Esophagus (tissue), 2 donors: ENCODE data around the gene HOXB3. TPM values are rescaled to one million over a fixed set of nuclear protein-coding genes. Genes with fewer than 3 reads are reported as not detected.
A peak's percentile ranks its signal among the peaks of the same experiment; 100 is the strongest.

ENCODE experiments used
- H3K27ac ChIP-seq, 2 donors: one replicate each; pipeline ENCODE4 v1.5.1; 2013; ENCODE audit warnings: low read depth in 2 of 2, mild to moderate bottlenecking in 2 of 2, inconsistent platforms in 1 of 2, low read length in 1 of 2, moderate library complexity in 1 of 2
- H3K27me3 ChIP-seq, 2 donors: one replicate each; pipeline ENCODE4 v1.6.1; 2013; ENCODE audit warnings: low read length in 2 of 2, control low read depth in 1 of 2, mild to moderate bottlenecking in 1 of 2; ENCODE audit not compliant: insufficient read depth in 2 of 2, control insufficient read depth in 1 of 2
- H3K36me3 ChIP-seq, 2 donors: one replicate each; pipeline ENCODE4 v1.6.1; 2013; ENCODE audit warnings: low read length in 1 of 2; ENCODE audit not compliant: control insufficient read depth in 2 of 2, insufficient read depth in 2 of 2
- H3K4me1 ChIP-seq, 2 donors: one replicate each; pipeline ENCODE4 v1.6.1; 2013; ENCODE audit warnings: low read length in 1 of 2; ENCODE audit not compliant: control insufficient read depth in 2 of 2, insufficient read depth in 2 of 2
- H3K4me3 ChIP-seq, 2 donors: one replicate each; pipeline ENCODE4 v1.5.1; 2013; ENCODE audit warnings: low read length in 2 of 2, mild to moderate bottlenecking in 2 of 2, low read depth in 1 of 2, moderate library complexity in 1 of 2
- H3K9me3 ChIP-seq, 2 donors: one replicate each; pipeline ENCODE4 v1.6.1; 2013; ENCODE audit warnings: mild to moderate bottlenecking in 2 of 2, low read depth in 1 of 2, low read length in 1 of 2, moderate library complexity in 1 of 2; ENCODE audit not compliant: control insufficient read depth in 2 of 2, insufficient read depth in 1 of 2
- WGBS, 2 donors: extraction: QIAGEN DNeasy Blood & Tissue Kit; methylation state at CpG; one replicate each; pipeline ENCODE4 v1.1.7; 2013; 5-methylcytosine and 5-hydroxymethylcytosine counted together
- polyA plus RNA-seq, 2 donors: library from polyadenylated mRNA; stranded (reverse); fragments of 200-250 nt; gene quantifications; one replicate each; pipeline ENCODE4 v1.2.3, GENCODE V29; 2013
- donor health status: healthy with polysubstance abuse.
- donor health status: Bipolar disorder and iron deficiency.

HOXB3 gene
- polyA plus RNA-seq, 2 donors, result 6.3 to 12.7 TPM

- Histone ChIP-seq H3K27me3 (no peaks in the 10 kb centered on the region), H3K27ac (peak overlapping the region; percentile 72 to 91), H3K9me3 (no peaks in the 10 kb centered on the region), H3K4me3 (peak overlapping the region; percentile 33 to 46), H3K4me1 (peaks cover 8 to 13% of the 10 kb centered on the region in 2 donors), H3K36me3 (no peaks in the 10 kb centered on the region)
- 61 to 67% methylated on average over 2 of the region's 2 CpGs for WGBS, 2 donors
These were observed 31.3 kb downstream of the HOXB3 start for GRCh38 chr17:48558831-48559121.

- Histone ChIP-seq H3K9me3 (no peaks in the 10 kb centered on the region), H3K36me3 (no peaks in the 10 kb centered on the region), H3K27ac (peak overlapping the region; percentile 67 to 91), H3K4me1 (peaks cover 4 to 13% of the 10 kb centered on the region in 2 donors), H3K27me3 (no peaks in the 10 kb centered on the region), H3K4me3 (peak overlapping the region; percentile 33 to 46)
- 62 to 65% methylated on average over 13 of the region's 13 CpGs for WGBS, 2 donors
These were observed 31.8 kb downstream of the HOXB3 start for GRCh38 chr17:48558057-48558830.

GRCh38 chr17:48556576-48557401 lies 33.3 kb downstream of the HOXB3 start:
- WGBS, 2 donors, result 27 to 33% methylated on average over 7 of the region's 7 CpGs
- Histone ChIP-seq H3K36me3 (no peaks in the 10 kb centered on the region), H3K27ac (peak overlapping the region; percentile 90 to 91), H3K27me3 (no peaks in the 10 kb centered on the region), H3K4me3 (peak overlapping the region; percentile 28 to 46), H3K4me1 (peaks cover 7 to 10% of the 10 kb centered on the region in 2 donors), H3K9me3 (no peaks in the 10 kb centered on the region)

GRCh38 chr17:48556229-48556575 lies 33.8 kb downstream of the HOXB3 start:
- peak overlapping the region; percentile 89 to 91 for H3K27ac ChIP-seq
- WGBS, 2 donors, result 51 to 62% methylated on average over 5 of the region's 5 CpGs
- no peaks in the 10 kb centered on the region for H3K27me3 ChIP-seq

GRCh38 chr17:48555258-48556228 lies 34.5 kb downstream of the HOXB3 start:
- H3K27me3 ChIP-seq, result no peaks in the 10 kb centered on the region
- 10 to 22% methylated on average over 23 to 36 of the region's 36 CpGs for WGBS, 2 donors
- no peaks in the 10 kb centered on the region for H3K9me3 ChIP-seq
- peak overlapping the region; percentile 91 for H3K27ac ChIP-seq
- H3K4me3 ChIP-seq, result peak overlapping the region; percentile 9 to 55
- H3K36me3 ChIP-seq, result peaks cover 0 to 3% of the 10 kb centered on the region in 2 donors
- peaks cover 7 to 8% of the 10 kb centered on the region in 2 donors for H3K4me1 ChIP-seq

More at GRCh38 chr17:48556229-48556575, 33.8 kb downstream of the HOXB3 start:
- H3K36me3 ChIP-seq, result no peaks in the 10 kb centered on the region
- peaks cover 7 to 10% of the 10 kb centered on the region in 2 donors for H3K4me1 ChIP-seq
- H3K4me3 ChIP-seq, result peak overlapping the region in 1 of 2 donors; percentile 55
- H3K9me3 ChIP-seq, result no peaks in the 10 kb centered on the region

GRCh38 chr17:48554412-48555257 lies 35.4 kb downstream of the HOXB3 start:
- peaks cover 3 to 4% of the 10 kb centered on the region in 2 donors for H3K4me1 ChIP-seq
- peak overlapping the region; percentile 91 for H3K27ac ChIP-seq
- no peaks in the 10 kb centered on the region for H3K27me3 ChIP-seq
- H3K9me3 ChIP-seq, result no peaks in the 10 kb centered on the region
- H3K36me3 ChIP-seq, result peaks cover 0 to 6% of the 10 kb centered on the region in 2 donors
- WGBS, 2 donors, result 36 to 41% methylated on average over 44 of the region's 44 CpGs
- H3K4me3 ChIP-seq, result peak overlapping the region; percentile 43 to 55

- peaks cover 3 to 4% of the 10 kb centered on the region in 2 donors for H3K4me1 ChIP-seq
- peak overlapping the region; percentile 44 to 91 for H3K27ac ChIP-seq
- peak overlapping the region in 1 of 2 donors; percentile 55 for H3K4me3 ChIP-seq
- 39 to 54% methylated on average over 1 of the region's 1 CpG for WGBS, 2 donors
- H3K9me3 ChIP-seq, result no peaks in the 10 kb centered on the region
- H3K36me3 ChIP-seq, result peaks cover 0 to 6% of the 10 kb centered on the region in 2 donors
- no peaks in the 10 kb centered on the region for H3K27me3 ChIP-seq
These were observed 36.2 kb downstream of the HOXB3 start for GRCh38 chr17:48553826-48554225.

- Histone ChIP-seq H3K27ac (peak overlapping the region; percentile 14 to 76), H3K27me3 (no peaks in the 10 kb centered on the region), H3K36me3 (peaks cover 0 to 6% of the 10 kb centered on the region in 2 donors), H3K9me3 (no peaks in the 10 kb centered on the region), H3K4me1 (peaks cover 3 to 4% of the 10 kb centered on the region in 2 donors), H3K4me3 (no peak overlapping the region)
- WGBS, 2 donors, result 45 to 46% methylated on average over 5 of the region's 5 CpGs
These were observed 36.9 kb downstream of the HOXB3 start for GRCh38 chr17:48553190-48553547.
